Psoas muscle (tissue), 8 donors: ENCODE results near the gene CDKN2D. TPM values are rescaled to one million over a fixed set of nuclear protein-coding genes. Genes with fewer than 3 reads are reported as not detected.

Experiments
- ATAC-seq, 4 donors: fragments of 200-7000 bp; cut with Tn5 transposase; one replicate each; pipeline ENCODE4 v1.9.1; 2020; ENCODE audit warnings: moderate library complexity in 3 of 4, mild to moderate bottlenecking in 2 of 4
- DNase-seq, 2 donors: peaks; one replicate each; pipeline ENCODE4 v3.0.0-alpha.2; 2020
- H3K27ac ChIP-seq: fragments of 200-600 bp; one replicate; pipeline ENCODE4 v1.8.0; 2022
- H3K27me3 ChIP-seq, 3 donors: fragments of 200-600 bp in 1 of 3; one replicate each; pipeline versions ENCODE4 v1.6.1 to v1.8.0; 2013 to 2022; ENCODE audit warnings: low read length in 2 of 3, mild to moderate bottlenecking in 2 of 3, moderate library complexity in 1 of 3; ENCODE audit not compliant: insufficient read depth in 3 of 3
- H3K36me3 ChIP-seq, 2 donors: fragments of 200-600 bp in 1 of 2; one replicate each; pipeline versions ENCODE4 v1.6.1 to v1.8.0; 2013 to 2022; ENCODE audit warnings: low read depth in 1 of 2, mild to moderate bottlenecking in 1 of 2, moderate library complexity in 1 of 2; ENCODE audit not compliant: insufficient read depth in 1 of 2
- H3K4me1 ChIP-seq: fragments of 200-600 bp; one replicate; pipeline ENCODE4 v1.8.0; 2022
- H3K4me3 ChIP-seq: fragments of 200-600 bp; one replicate; pipeline ENCODE4 v1.8.0; 2022; ENCODE audit warnings: mild to moderate bottlenecking
- H3K9me3 ChIP-seq: fragments of 200-600 bp; one replicate; pipeline ENCODE4 v1.8.0; 2022
- CTCF ChIP-seq: fragments of 200-600 bp; IDR thresholded peaks from one replicate; pipeline ENCODE4 v1.8.0; 2022; ENCODE audit warnings: antibody characterized with exemption
- WGBS, 3 donors: extraction: QIAGEN DNeasy Blood & Tissue Kit; methylation state at CpG; one replicate each; pipeline versions ENCODE4 v1.1.6 to v1.1.7; 2013; 5-methylcytosine and 5-hydroxymethylcytosine counted together
- intact Hi-C, 2 donors: fragments of 100-400 bp; cut with DNase I; formaldehyde crosslinking; loops; one replicate each; pipeline versions ENCODE4 v1.11.0 to v1.14.2; 2022
- polyA plus RNA-seq, 3 donors: library from polyadenylated mRNA; stranded (reverse); fragments of 200-250 nt; gene quantifications; one replicate each; pipeline ENCODE4 v1.2.3, GENCODE V29; 2013
- total RNA-seq, 4 donors: library from RNA; stranded (reverse); fragmentation: NEBNext Ultra II Directional in 2 of 4; extraction: Animal tissue kit (Norgen Biotek cat#: 25700) in 2 of 4; gene quantifications; one replicate each; pipeline versions ENCODE4 v1.2.1 to v1.2.4, GENCODE V29; 2021 to 2023
- donor health status: healthy with polysubstance abuse.
- donor health status: DM: no; HTN: no; CAD: no; lungs with moderate emphysema.
- donor health status: Bipolar disorder and iron deficiency.
- donor health status: healthy.
- donor health status: DM: yes; HTN: yes; CAD: no.
- donor health status: DM: no; HTN: no; CAD: no.
- donor health status: DM: no; HTN: no; CAD: no.
- donor health status: DM: yes; HTN: yes; CAD: no.

Gene CDKN2D
- total and polyA plus RNA-seq, 7 donors = 6.1 to 29.2 (median 13.1) TPM

- ATAC-seq = peak in 3 of 4 donors; percentile 7 to 40 (median 35)
- H3K4me1 ChIP-seq = no peaks in the 10 kb centered on the region
- TF ChIP-seq CTCF = no peak
- no peak overlapping the region for H3K27ac ChIP-seq
- H3K9me3 ChIP-seq = no peaks in the 10 kb centered on the region
- H3K4me3 ChIP-seq = peak overlapping the region; percentile 52
- intact Hi-C loops = no loop called here
- H3K36me3 ChIP-seq = no peaks in the 10 kb centered on the region
- WGBS, 3 donors = 2 to 3% (median 2%) methylated on average over 24 to 27 of the region's 27 CpGs
- no peak for DNase-seq
- H3K27me3 ChIP-seq = peaks cover 0 to 70% (median 30%) of the 10 kb centered on the region in 3 donors
Measured at GRCh38 chr19:10517760-10518443, 50.9 kb downstream of the CDKN2D start.

GRCh38 chr19:10517361-10517759, 51.4 kb downstream of the CDKN2D start, which contains the start of gene S1PR5:
Gene S1PR5, minus strand, starts transcription at chr19:10517447. Its CDS starts 2,436 bp downstream, at chr19:10515011.
- no peak for DNase-seq
- peak; percentile 45 to 53 (median 48) for ATAC-seq
- intact Hi-C loops = no loop called here
- Histone ChIP-seq H3K9me3 (no peaks in the 10 kb centered on the region), H3K4me1 (no peaks in the 10 kb centered on the region), H3K27ac (no peak within 1 kb of the TSS), H3K36me3 (no peaks in the 10 kb centered on the region), H3K4me3 (peak within 1 kb of the TSS; percentile 52), H3K27me3 (peaks cover 0 to 74% (median 30%) of the 10 kb centered on the region in 3 donors)
- TF ChIP-seq CTCF = no peak
- WGBS, 3 donors = 0 to 4% (median 1%) methylated on average over 17 to 39 of the region's 39 CpGs

- DNase-seq (no peak), ATAC-seq (no peak)
- Histone ChIP-seq H3K36me3 (no peaks in the 10 kb centered on the region), H3K9me3 (no peaks in the 10 kb centered on the region), H3K4me1 (no peaks in the 10 kb centered on the region), H3K27ac (no peak overlapping the region), H3K4me3 (peak overlapping the region; percentile 52), H3K27me3 (peaks cover 0 to 80% (median 30%) of the 10 kb centered on the region in 3 donors)
- intact Hi-C loops = no loop called here
- WGBS, 3 donors = 47 to 54% (median 53%) methylated on average over 10 of the region's 10 CpGs
- no peak for TF ChIP-seq CTCF
Measured at GRCh38 chr19:10516671-10517286, 52.0 kb downstream of the CDKN2D start.

Other genes starting within 250 kb of the CDKN2D start
- 10 to 100 TPM in 2 of 4 donors, 1 to 10 TPM in 2; 7.9 to 11.2 (median 9.9) TPM for gene RAVER1, start 235.4 kb downstream of the CDKN2D start, total RNA-seq
- 1 to 10 TPM; 4.3 to 8.2 (median 4.8) TPM for gene RAVER1, start 235.4 kb downstream of the CDKN2D start, polyA plus RNA-seq
- 10 to 100 TPM in 1 of 4 donors, 1 to 10 TPM in 3; 6.4 to 10.1 (median 8.1) TPM for gene ICAM3, start 229.4 kb downstream of the CDKN2D start, total RNA-seq
- gene ICAM3, start 229.4 kb downstream of the CDKN2D start, polyA plus RNA-seq = 10 to 100 TPM in 1 of 3 donors, 1 to 10 TPM in 2; 7.8 to 10.1 (median 9.2) TPM
- 10 to 100 TPM; 37.1 to 57.6 (median 40.4) TPM for gene TYK2, start 188.4 kb downstream of the CDKN2D start, total RNA-seq
- gene TYK2, start 188.4 kb downstream of the CDKN2D start, polyA plus RNA-seq = 10 to 100 TPM; 40.7 to 58.8 (median 41.7) TPM
- 100 to 1,000 TPM; 165 to 182 (median 171) TPM for gene CDC37, start 165.4 kb downstream of the CDKN2D start, total RNA-seq
- 100 to 1,000 TPM; 208 to 268 (median 234) TPM for gene CDC37, start 165.4 kb downstream of the CDKN2D start, polyA plus RNA-seq
- 10 to 100 TPM in 3 of 4 donors, 1 to 10 TPM in 1; 7.9 to 29.0 (median 16.8) TPM for gene PDE4A, start 148.4 kb downstream of the CDKN2D start, total RNA-seq
- 10 to 100 TPM in 2 of 3 donors, 1 to 10 TPM in 1; 4.1 to 15.1 (median 11.5) TPM for gene PDE4A, start 148.4 kb downstream of the CDKN2D start, polyA plus RNA-seq
- 100 to 1,000 TPM; 109 to 208 (median 169) TPM for gene KEAP1, start 65.6 kb downstream of the CDKN2D start, total RNA-seq
- 100 to 1,000 TPM; 154 to 242 (median 205) TPM for gene KEAP1, start 65.6 kb downstream of the CDKN2D start, polyA plus RNA-seq
- under 1 TPM; 0.15 to 0.30 (median 0.17) TPM for gene S1PR5, start 51.5 kb downstream of the CDKN2D start, total RNA-seq
- gene S1PR5, start 51.5 kb downstream of the CDKN2D start, polyA plus RNA-seq = under 1 TPM; 0.07 to 0.12 (median 0.08) TPM
- 10 to 100 TPM; 42.5 to 71.8 (median 60.8) TPM for gene ATG4D, start 25.1 kb downstream of the CDKN2D start, total RNA-seq
- gene ATG4D, start 25.1 kb downstream of the CDKN2D start, polyA plus RNA-seq = 10 to 100 TPM; 49.3 to 95.7 (median 72.8) TPM
- gene KRI1, start 3.0 kb downstream of the CDKN2D start, total RNA-seq = 10 to 100 TPM; 17.3 to 20.6 (median 20.3) TPM
- gene KRI1, start 3.0 kb downstream of the CDKN2D start, polyA plus RNA-seq = 10 to 100 TPM; 14.8 to 21.6 (median 20.1) TPM
- not detected for gene AP1M2, start 18.3 kb upstream of the CDKN2D start, total RNA-seq
- under 1 TPM in 1 of 3 donors, not detected in 2; 0.13 TPM for gene AP1M2, start 18.3 kb upstream of the CDKN2D start, polyA plus RNA-seq
- 100 to 1,000 TPM in 1 of 4 donors, 10 to 100 TPM in 3; 73.8 to 104 (median 83.8) TPM for gene SLC44A2, start 56.6 kb upstream of the CDKN2D start, total RNA-seq
- gene SLC44A2, start 56.6 kb upstream of the CDKN2D start, polyA plus RNA-seq = 10 to 100 TPM; 36.3 to 73.4 (median 63.2) TPM
- 100 to 1,000 TPM; 112 to 189 (median 157) TPM for gene ILF3, start 85.4 kb upstream of the CDKN2D start, total RNA-seq
- 100 to 1,000 TPM in 2 of 3 donors, 10 to 100 TPM in 1; 70.6 to 148 (median 139) TPM for gene ILF3, start 85.4 kb upstream of the CDKN2D start, polyA plus RNA-seq
- gene QTRT1, start 132.5 kb upstream of the CDKN2D start, total RNA-seq = 10 to 100 TPM; 24.7 to 28.8 (median 27.1) TPM
- gene QTRT1, start 132.5 kb upstream of the CDKN2D start, polyA plus RNA-seq = 10 to 100 TPM; 15.9 to 33.4 (median 28.6) TPM
- gene DNM2, start 149.1 kb upstream of the CDKN2D start, total RNA-seq = 100 to 1,000 TPM; 117 to 143 (median 130) TPM
- 100 to 1,000 TPM in 1 of 3 donors, 10 to 100 TPM in 2; 70.6 to 149 (median 74.1) TPM for gene DNM2, start 149.1 kb upstream of the CDKN2D start, polyA plus RNA-seq